Stimulated activated CD4-positive, alpha-beta T cell treated with anti-CD3 and anti-CD28 coated beads, Interleukin-12 subunit alpha, Interleukin-12 subunit beta, amount 100 ng/mL, for 4 hours (primary cell): ENCODE results near the gene SPIRE1.
"Not testable (repeated sequence)": the region's sequence is repeated elsewhere in the genome, so short reads cannot be mapped to it uniquely, and the experiment has no call there.

ENCODE experiments used
- DNase-seq: peaks from one replicate; pipeline ENCODE4 v3.0.0-alpha.2; 2020

The SPIRE1 gene

DNA sequence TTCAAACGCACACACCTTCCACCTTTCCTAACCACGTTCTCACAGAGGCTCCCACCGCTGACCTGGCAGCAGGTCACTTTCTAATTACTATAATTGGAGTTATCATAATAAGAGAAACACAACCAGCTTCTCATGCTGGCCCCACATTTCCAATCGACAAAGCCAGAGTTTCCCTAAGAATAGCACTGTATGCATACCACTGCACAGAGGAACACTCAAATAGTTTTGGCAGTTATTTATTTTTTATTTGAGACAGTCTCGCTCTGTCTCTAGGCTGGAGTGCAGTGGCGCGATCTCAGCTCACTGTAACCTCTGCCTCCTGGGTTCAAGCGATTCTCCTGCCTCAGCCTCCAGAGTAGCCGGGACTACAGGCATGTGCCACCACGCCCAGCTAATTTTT, 176.0 kb downstream of the SPIRE1 start:
- not testable (repeated sequence) for DNase-seq

DNA sequence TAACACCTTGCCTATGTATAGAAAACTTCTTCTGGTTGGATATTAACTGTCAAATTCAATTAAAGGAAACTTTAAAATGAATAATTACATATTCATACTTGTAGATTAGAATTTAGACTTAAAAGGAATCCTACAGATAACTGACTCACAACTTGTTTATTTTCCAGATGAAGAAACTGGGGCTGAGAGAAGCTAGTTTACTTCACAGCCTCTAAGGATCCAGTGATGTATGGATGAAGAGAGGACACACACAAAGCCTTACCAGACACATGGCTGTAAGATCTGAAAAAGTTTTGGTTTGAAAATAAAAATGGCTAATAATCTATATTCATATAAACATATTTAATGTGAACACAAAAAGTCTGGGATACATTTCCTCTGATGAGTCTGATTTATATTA, 177.9 kb downstream of the SPIRE1 start:
- DNase-seq = no peak

DNA sequence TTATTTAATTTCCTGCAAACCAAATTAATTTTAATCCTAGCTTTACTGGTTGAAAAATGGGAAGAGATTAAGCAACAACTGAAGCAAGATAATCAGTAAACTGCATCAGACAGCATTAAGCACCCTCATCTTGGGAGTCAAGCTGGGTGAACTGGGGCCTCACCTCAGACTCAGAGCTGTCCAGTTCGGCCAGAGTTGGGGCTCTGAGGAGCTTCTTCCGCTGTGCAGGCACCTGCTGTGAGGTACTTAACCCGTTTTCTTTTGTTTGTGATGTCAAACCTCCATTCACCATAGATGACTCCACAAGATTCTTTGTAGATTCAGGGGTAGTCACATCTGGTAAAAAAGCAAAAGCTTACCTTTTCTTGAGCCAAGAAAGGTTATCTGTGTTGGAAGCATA, 178.4 kb downstream of the SPIRE1 start:
- DNase-seq = no peak

DNA sequence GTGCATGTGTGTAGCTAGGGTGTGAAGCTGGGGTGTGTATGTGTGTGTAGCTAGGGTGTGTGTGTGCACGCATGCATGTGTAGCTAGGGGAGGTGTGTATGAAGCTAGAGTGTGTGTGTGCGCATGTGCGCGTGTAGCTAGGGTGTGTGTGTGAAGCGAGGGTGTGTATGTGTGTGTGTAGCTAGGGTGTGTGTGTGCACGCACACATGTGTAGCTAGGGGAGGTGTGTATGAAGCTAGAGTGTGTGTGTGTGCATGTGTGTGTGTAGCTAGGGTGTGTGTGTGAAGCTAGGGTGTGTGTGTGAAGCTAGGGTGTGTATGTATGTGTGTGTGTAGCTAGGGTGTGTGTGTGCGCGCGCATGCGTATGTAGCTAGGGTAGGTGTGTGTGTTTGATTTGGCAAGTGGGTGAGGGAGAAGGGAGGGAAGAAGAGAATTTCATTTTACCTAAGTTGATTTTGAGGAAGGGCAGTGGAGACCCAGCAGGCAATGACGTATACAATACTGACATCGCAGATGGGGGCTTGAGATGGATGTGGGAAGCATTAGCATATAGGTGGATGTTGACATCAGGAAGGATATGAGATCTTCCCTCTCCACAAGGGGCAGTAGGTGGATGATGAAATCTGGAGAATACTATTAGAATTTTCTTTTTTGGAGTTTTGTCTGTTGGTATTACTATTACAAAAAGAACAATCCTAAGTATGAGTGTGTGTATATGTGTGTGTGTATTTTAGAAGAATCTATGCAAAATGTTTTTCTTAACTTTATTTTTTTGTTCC, 179.4 kb downstream of the SPIRE1 start:
- DNase-seq = no peak

DNA sequence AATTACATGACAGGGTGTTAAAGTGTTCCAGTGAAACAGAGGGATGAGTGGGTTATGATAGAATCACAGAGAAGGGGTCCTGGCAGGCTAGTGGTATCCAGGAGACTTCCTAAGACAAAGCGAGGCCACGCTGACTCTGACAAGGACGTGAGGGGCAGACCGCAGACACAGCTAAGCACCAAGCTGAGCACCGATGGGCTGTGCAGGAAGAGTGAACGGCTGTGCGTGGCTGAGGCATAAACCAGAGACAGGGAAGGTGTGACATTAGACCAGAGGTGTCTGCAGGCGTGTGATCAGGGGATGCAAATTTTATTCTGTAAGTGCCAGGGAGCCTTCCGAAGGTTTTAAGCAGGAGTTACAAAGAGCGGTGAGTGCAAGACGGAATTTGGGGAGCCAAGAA, 180.3 kb downstream of the SPIRE1 start:
- DNase-seq = no peak

DNA sequence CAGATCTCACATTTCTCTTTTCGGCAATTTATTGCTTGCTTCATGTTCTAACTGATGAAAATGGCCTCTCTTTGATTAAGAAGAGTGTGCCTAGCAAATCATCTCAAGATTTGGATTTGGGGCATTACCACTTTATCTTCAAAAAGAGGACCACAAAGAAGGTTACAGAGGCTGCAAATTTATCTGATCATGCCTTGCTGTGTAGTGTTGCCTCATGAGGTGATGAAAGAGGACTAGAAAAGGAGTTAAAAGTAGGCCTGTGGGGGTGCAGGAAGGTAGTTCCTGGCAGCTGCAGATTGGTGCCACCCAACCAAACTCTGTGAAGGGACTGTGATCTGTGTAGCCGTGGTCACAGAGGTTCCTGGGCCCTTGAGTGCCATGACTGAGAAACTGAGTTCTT, 181.0 kb downstream of the SPIRE1 start:
- no peak for DNase-seq

DNA sequence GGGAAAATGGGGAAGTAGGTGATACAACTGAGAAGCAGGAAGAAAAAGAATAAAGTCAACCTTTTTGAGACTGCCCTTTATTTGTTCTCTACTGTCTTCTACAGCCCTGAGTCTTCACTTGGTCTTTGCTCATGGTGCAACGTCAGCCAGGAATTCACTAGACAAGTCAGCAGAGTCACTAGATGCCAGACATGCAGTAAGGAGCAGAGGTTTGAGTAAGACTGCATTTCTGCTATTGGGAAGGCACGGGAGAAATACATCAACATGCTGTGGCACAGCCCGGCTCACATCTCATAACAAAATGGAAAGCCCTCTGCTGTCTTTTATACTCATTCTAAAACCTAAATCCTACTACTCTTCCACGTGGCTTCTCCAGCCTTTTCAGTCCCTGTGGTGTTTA, 183.0 kb downstream of the SPIRE1 start:
- DNase-seq = no peak

DNA sequence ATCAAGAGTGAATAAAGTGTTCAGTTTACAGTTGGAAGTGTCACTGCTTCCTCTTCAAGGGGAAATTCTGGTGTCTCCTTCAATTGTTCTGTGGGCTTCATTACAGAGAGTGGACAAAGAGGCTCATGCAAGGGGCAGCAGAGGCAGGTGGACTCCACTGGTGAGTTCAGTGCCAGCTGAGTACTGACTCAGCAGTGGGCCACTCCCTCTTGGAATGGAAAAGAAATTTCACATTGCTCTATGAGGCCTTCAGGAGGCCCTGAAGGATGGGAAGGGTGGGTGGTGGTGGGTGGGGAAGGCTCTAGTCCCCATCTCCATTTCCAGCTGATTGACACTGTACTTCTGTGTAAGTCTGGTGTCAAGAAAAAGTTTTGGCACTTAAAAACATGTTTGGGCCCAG, 183.8 kb downstream of the SPIRE1 start:
- DNase-seq = no peak

DNA sequence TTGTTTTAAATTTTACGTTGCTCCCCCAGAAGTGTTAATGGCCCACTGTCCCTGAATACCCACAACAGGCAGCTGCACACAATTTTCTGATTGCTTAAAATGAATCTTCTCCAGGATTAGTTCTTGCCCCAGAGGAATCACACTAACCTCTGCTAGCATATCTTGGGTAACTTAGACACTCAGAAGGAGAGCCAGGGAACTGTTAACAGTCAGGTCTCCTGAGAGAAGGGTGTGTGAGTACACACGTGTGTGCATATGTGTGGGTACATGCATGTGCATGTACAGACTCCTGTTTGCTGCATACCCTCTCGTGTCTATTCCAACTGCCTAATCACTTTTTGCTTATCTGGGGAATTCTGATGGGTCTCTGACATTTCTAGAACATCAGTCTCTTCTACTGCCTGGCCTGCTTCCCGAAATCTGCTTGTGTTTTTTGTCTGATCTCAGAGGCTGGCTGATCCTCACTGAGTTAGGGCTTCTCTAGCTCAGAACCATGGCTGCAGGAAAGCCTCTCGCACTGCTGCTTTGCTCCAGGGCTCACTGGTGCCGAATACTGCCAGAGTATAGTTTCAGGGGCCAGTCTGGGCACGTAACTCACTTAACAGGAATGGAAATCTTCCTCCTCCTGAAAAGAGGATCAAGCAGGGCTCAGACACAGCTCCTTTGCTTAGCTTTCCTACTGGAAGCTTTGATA, 187.4 kb downstream of the SPIRE1 start:
- DNase-seq = no peak

DNA sequence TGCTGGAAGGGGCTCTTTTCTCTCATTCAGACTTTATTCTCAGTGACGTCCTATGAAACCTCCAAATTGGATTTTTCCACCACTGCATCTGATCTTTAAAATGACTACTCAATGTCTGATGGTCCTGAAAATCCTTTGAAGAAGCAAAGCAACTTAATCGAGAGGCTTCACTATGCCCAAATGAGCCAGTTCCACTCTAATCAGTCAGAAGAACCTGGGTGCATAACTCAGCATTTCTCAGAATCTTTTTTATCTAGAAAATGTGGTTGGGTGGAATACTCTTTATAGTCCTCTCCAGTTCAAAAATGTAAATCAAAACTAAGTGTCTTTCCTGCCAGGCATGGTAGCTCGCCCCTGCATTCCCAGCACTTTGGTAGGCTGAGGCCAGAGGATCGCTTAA, 189.5 kb downstream of the SPIRE1 start:
- no peak for DNase-seq

DNA sequence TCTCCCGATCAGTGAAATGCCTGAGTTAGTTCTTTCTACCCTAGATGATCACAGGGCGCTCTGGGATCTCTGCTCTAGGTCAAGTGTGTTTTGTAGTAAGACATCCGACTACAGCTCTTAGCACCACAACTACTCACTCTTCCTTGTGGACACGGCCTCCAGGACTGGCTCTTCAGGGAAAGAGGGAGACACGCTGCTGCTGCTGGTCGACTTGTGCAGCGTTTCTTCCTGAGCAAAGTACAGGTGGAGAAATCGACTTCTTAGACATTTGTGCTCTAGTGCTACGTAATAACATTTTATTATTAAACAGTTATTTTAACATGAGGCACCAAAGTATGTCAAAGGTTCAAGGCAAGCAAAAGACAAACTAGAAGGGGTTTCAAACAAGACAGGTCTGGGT, 193.2 kb downstream of the SPIRE1 start:
- DNase-seq = no peak

DNA sequence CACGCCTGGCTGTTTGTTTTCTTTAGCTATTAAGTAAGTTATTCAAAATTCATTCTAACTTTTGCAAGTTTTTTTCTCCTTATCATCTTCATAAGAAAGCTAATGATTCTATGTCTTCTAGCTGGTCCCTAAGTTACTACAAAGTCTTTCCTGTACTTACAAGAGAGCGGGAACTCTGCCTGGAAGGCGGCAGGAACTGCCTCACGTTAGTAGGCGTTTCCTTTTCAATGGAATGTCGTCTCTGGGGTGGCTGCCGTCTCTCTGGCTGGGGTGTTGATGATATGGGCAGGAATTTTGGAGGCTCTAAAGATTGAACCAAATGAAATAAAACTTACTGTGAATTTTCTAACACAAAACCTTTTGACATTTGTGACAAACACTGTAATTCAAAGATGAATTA, 194.7 kb downstream of the SPIRE1 start:
- no peak for DNase-seq

DNA sequence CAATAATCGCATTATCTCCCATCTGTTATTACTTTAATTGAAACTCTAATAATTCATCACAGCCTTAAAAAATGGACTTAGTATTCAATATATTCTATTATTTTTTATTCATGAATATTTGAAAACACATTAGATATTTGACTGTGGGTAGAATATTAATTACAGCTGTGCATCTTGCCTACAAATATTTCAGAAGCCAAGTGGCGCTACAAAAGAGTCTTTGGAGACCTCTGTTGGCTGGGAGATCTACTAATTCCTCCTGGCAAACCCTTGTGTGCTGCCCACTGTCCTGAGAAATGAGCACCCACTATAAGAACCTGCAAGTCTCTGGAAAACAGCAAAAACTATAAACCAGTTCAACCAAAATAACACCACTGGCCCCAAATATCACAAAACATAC, 195.7 kb downstream of the SPIRE1 start:
- DNase-seq = no peak

DNA sequence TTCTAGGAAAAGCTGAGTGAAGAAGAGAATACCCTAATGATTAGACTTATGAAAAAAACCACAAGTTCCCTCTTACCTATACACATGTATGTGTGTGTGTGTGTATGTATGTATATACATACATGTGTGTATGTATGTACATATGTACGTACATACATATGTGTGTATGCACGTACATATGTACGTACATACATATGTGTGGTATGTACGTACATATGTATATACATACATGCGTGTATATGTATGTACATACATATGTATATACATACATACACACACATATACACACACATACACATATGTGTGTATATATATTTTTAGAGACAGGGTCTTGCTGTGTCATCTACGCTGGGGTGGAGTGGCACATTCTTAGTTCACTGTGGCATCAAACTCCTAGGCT, 196.6 kb downstream of the SPIRE1 start:
- DNase-seq = no peak

DNA sequence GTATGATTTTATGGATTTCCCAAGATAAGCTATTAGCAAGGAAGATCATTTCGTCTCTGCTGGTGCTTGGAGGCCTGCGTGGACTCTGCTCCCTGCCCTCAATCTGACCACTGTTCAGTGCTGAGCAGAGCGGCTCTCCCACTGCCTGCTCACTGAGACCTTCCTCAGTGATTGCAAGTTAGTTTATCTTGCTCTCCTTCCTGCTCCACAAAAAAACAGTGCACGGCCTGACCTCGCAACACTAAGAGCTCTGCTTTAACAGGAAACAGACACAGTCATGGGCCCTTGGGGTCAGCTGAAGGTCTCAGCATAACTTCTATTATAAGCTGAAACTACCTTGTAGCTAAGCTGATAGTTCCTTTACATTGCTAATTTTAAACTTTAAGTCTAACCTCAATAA, 197.0 kb downstream of the SPIRE1 start:
- DNase-seq = no peak

DNA sequence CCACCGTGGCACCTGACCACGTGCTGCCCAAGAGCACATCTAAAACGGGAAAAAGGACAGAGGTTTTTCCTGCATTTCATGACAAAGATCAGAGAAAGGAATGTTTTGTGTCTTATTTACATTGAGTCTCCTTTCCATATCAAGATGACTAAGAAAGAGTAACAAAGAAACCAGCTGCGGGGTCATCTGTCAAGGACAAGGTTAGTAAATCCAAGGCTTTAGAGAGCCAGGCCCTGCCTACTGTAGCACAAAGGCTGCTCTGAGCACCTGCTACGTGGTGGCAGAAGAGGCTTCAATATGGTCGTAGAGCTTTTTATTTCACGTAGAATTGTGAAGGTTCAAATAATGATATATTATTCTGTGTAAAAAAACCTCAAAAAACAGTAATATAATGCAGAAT, 199.1 kb downstream of the SPIRE1 start:
- no peak for DNase-seq

DNA sequence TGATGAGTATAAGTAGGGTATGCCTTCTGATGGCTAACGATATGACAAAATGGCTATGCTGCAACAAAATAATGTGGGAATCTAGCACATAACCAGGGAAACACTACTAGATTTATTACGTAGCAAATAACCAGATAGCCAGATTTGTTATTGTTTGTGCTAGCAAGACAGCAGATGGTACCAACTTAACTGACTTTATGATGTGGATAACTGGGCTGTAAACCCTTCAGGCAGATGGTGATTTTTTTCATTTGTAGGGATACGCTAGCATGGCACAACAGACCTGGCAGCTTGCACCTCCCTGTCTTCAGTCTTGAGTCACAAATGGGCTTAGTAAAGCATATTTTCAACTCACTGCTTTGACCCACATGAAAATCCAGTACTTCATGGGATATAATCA, 201.5 kb downstream of the SPIRE1 start:
- DNase-seq = no peak

DNA sequence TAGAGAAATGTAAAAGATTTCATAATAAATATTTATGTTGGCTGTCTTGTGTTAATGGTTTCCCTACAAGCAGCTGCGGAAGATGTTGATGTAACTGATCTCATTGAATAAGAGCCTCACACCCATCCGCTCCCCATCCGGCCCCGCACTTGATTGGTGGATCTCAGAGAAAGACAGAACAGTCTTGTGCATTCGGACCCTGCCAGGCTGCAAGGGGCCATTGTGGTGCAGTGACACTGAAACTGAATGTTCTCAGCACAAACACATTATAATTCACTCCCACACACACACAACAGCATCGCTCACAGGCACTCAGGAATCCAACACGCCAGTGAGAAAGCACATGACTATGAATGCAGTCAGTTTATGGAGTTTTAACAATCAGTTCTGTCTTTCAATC, 202.4 kb downstream of the SPIRE1 start:
- no peak for DNase-seq

DNA sequence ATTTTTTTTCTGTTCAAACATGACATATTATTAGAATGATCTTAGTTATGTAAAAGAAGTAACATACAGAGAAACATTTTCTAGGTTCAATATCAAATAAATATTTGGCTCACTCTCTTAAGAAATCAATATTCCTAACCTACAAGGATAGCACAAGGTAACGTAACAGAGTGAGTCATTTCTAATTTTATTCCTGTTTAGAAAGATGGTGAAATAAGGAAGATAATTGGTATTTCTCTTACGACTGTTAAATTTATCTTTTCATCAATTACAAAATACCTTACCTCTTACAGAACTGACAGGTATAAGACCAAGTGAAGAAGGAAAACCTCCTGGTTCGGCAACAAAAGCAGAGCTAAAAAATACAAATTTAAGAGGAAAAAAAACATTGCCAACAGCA, 205.1 kb downstream of the SPIRE1 start:
- no peak for DNase-seq

DNA sequence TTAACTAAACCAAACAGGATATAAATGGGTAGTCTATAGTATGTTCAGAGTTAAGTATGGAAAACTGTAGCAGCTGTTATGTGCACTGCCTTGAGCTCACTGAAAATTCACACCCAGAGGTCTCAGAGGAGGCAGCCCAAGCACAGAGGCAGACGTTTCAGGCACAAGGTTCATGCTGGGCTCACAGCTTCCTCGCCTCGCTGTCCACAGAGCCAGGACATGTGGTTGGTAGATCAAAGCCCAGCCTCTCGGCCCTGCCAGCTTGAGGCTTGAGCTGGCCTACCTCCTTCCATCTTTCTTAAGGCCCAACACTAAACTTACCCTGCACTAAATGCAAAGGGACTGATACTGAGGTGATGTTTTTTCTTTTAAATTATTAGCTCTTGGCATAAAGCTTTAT, 206.5 kb downstream of the SPIRE1 start:
- DNase-seq = no peak

DNA sequence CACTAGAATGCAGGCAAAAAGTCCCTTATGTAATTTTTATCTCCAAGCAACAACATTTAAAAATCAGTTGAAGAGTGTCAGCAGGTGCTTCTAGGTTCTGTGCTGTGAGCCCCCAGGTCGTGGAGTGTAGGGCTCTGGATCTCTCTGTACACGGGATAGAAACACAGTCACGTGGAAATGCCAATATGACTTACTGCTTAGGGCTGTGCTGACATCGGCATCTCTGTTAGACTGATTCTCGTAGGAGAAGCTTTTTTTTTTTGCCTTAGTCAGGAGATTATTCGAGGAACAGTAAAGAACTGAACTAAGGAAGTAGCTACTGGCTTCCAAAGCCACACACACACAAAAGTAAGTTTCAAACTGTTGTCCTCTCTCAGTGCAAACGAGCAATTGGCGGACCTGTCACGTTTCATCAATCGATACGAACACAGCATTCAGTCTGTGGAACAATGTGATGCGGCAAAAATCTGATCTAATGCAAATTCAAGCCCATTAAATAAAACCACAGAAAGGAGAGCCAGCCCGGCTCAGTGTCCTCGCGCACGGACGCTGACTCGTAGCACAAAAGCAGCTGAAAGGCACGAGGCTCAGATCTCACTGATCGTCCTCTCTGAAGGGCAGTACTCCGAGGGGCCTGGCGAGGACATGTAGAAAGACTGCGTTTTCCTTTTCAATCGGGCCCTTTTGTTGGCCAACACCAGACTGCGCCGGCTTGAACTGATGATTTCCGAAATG, 208.7 kb downstream of the SPIRE1 start:
- no peak for DNase-seq

DNA sequence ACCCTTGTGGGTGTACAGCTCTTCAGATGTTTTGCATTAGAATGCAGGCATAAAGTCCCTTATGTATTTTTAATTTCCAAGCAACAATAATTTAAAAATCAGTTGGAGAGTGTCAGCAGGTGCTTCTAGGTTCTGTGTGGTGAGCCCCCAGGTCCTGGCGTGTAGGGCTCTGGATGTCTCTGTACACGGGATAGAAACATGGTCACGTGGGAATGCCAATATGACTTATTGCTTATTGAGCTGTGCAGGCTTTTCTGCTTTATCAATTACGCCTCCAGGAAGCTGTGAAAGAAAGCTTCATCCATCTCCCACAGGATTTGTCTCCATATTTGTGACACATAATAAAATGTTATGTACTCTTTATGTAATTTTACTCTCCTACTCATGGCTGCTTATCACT, 212.4 kb downstream of the SPIRE1 start:
- no peak for DNase-seq

DNA sequence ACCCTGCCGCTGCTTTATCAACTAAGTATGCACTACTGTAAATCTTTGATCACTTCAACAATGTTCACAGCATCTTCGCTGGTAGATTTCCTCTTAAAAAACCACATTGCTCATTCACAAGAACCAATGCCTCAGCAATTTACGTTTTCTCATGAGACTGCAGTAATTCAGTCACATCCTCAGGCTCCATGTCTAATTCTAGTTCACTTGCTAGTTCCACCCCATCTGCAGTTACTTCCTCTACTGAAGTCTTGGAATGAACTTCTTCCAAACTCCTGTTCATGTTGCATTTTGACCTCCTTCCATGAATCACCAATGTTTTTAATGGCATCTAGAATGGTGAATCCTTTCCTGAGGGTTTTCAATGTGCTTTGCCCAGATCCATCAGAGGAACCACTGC, 214.4 kb downstream of the SPIRE1 start:
- DNase-seq = no peak

DNA sequence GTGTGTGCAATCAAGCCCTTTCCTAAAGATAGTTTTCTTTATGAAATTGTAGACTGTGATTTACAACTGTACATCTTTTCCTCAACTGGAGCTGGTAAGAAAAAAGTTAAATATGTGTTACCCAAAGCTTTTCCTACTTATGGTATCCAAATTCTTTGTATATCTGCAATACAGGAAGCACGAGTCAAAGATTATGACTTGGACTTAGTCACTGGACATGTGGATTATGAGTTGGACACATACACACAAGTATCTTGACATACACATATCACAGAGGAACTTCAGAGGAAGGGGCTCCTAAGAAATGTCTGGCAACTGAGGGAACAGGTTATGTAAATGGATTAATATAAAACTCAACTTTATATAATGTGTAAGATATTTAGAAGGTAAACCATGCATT, 215.0 kb downstream of the SPIRE1 start:
- no peak for DNase-seq
